Measurements from ENCODE around the gene HSF2. TPM values are rescaled to one million over a fixed set of nuclear protein-coding genes. Genes with fewer than 3 reads are reported as not detected.
"Not testable (repeated sequence)": the region's sequence is repeated elsewhere in the genome, so short reads cannot be mapped to it uniquely, and the experiment has no call there.

Gene HSF2
- total and polyA plus RNA-seq, 5 experiments from 2014 or later: 17.9 to 33.3 (median 30.6) TPM

DNA sequence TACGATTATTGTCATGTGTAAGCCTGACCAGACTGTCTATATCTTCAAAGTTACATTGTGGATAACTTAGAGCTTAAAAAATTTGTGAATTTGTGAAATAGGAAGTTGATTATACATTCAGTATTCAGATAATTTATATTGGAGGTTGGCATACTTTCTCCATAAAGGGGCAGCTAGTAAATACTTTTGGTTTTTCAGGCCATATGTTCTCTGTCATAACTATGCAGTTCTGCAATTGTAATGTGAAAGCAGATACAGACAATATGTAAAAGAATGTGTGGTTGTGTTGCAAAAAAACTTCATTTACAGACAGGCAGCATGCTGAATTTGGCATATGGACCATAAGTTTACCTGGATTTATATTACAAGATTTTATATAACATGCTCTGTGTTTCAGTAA, 29.3 kb downstream of the HSF2 start:
- H3K27me3 Mint-ChIP-seq: no peaks in the 10 kb centered on the region

DNA sequence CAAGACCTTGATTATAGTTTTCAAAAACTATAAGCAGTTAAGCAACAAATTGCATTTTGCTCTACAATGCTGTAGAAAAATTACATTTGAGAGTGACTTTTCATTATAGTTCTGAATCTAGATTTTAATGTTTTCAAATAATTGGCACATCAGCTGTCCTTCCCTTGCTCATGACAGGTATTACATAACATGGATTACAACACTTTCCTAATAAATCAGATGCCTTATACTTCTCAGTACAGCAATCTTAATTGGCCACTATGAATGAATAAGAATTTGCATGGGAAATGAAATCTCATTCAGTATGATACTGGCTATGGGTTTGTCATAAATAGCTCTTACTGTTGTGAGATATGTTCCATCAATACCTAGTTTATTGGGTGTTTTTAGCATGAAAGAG, 29.9 kb downstream of the HSF2 start:
- Mint-ChIP-seq H3K4me1 (peaks cover 2 to 20% (median 14%) of the 10 kb centered on the region in 4 donors), H3K36me3 (peaks cover 5 to 92% (median 40%) of the 10 kb centered on the region in 3 donors), H3K4me3 (no peak overlapping the region), H3K9me3 (no peaks in the 10 kb centered on the region), H3K27me3 (no peaks in the 10 kb centered on the region), H3K27ac (peak overlapping the region in 6 of 10 donors; percentile 11 to 63 (median 40))
- DNase-seq: no peak
- POLR2A ChIA-PET: no interaction called here
- ATAC-seq: no peak

More for the DNA sequence above, 29.3 kb downstream of the HSF2 start:
- DNase-seq: no peak
- H3K27ac Mint-ChIP-seq: peak overlapping the region in 2 of 10 donors; percentile 13 to 68
- peaks cover 2 to 24% (median 17%) of the 10 kb centered on the region in 4 donors for H3K4me1 Mint-ChIP-seq
- peaks cover 5 to 92% (median 40%) of the 10 kb centered on the region in 3 donors for H3K36me3 Mint-ChIP-seq
- POLR2A ChIA-PET: no interaction called here
- H3K4me3 Mint-ChIP-seq: no peak overlapping the region
- no peak for ATAC-seq
- no peaks in the 10 kb centered on the region for H3K9me3 Mint-ChIP-seq

DNA sequence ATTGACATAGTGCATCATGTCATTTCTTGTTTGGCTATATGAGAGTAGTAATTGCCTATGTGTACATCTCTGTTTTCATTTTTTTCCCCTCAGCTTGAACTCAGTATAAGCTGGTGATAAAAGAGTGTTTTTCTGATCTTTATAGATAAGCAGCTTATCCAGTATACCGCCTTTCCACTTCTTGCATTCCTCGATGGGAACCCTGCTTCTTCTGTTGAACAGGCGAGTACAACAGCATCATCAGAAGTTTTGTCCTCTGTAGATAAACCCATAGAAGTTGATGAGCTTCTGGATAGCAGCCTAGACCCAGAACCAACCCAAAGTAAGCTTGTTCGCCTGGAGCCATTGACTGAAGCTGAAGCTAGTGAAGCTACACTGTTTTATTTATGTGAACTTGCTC, 32.3 kb downstream of the HSF2 start:
- Mint-ChIP-seq H3K27ac (peak overlapping the region in 7 of 10 donors; percentile 25 to 74 (median 40)), H3K9me3 (peaks cover 0 to under 1% (median 0%) of the 10 kb centered on the region in 9 donors), H3K4me1 (peaks cover 2 to 10% (median 7%) of the 10 kb centered on the region in 4 donors), H3K27me3 (no peaks in the 10 kb centered on the region), H3K36me3 (peaks cover 0 to 87% (median 33%) of the 10 kb centered on the region in 3 donors), H3K4me3 (no peak overlapping the region)
- DNase-seq: no peak
- no peak for ATAC-seq
- POLR2A ChIA-PET: interaction anchor here (0.9 kb wide), 1 partner anchor 32 kb away, joined by 3 read pairs; the partner anchor contains the start of gene HSF2

DNA sequence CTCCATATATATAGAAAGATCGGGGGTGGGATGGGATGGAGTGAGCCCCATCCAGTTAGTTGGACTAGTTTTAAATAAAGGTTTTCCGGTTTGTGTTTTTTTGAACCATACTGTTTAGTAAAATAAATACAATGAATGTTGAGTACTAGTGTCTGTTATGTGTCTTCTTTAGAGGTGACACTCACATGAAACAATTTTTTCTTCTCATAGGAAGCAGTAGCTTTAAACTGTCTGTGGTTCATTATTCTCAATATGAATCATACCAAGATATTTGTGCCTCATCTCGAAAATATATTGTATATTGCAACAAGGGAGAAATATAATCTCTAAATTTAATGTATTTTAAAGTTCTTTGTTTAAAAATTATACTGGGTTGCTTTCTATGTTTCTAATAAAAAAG, 33.4 kb downstream of the HSF2 start:
- no peak for ATAC-seq
- peaks cover 0 to 11% (median 0%) of the 10 kb centered on the region in 9 donors for H3K9me3 Mint-ChIP-seq
- no peaks in the 10 kb centered on the region for H3K27me3 Mint-ChIP-seq
- peak overlapping the region in 4 of 10 donors; percentile 31 to 56 (median 51) for H3K27ac Mint-ChIP-seq
- DNase-seq: no peak
- POLR2A ChIA-PET: no interaction called here
- peaks cover 0 to 7% (median 3%) of the 10 kb centered on the region in 4 donors for H3K4me1 Mint-ChIP-seq
- no peak overlapping the region for H3K4me3 Mint-ChIP-seq
- H3K36me3 Mint-ChIP-seq: peaks cover 10 to 88% (median 44%) of the 10 kb centered on the region in 3 donors

DNA sequence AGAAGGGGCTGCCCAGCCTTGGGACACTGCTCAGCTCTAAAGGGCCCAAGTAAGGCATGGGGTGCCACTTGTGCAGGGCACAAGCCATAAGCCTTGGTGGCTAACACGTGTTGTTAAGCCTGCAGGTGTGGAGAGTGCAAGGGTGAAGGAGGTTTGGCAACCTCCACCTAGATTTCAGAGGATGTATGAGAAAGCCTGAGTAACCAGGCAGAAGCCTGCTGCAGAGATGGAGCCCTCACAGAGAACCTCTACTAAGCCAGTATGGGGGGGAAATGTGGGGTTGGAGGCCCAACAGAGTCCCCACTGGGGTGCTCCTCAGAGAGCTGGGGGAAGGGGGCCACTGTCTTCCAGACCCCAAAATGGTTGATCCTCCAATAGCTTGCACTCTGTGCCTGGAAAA, 39.5 kb downstream of the HSF2 start:
- Mint-ChIP-seq H3K27ac (peak overlapping the region in 2 of 10 donors; percentile 75 to 85), H3K27me3 (no peaks in the 10 kb centered on the region), H3K36me3 (peaks cover 38 to 87% (median 75%) of the 10 kb centered on the region in 3 donors), H3K4me1 (peaks cover 0 to 9% (median 3%) of the 10 kb centered on the region in 4 donors), H3K9me3 (peaks cover 10 to 37% (median 23%) of the 10 kb centered on the region in 9 donors), H3K4me3 (peak overlapping the region in 1 of 10 donors; percentile 26)
- POLR2A ChIA-PET: interaction anchor here (0.9 kb wide), 1 partner anchor 12 kb away, joined by 3 read pairs; no protein-coding TSS in a partner anchor
- ATAC-seq (peak in 1 of 2 donors; percentile 29), DNase-seq (no peak)

DNA sequence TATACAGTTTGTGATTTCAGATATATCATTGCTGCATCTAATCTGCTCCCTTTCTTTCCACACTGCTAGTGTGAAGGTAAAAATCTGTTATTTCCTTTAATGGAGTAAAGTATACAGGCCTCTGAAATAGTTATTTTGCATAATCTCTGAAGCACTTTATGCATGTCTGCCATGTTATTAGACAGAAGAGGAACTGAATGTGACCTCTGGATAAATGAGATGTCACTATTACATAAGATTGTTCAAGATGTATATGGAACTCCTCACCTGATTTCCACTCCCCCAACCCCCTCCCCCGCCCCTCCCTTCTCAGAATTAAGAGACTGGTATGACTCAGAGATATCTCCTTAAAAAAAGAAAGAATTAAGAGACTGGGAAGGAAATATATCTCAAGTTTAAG, 45.8 kb downstream of the HSF2 start:
- no peaks in the 10 kb centered on the region for H3K27me3 Mint-ChIP-seq
- ATAC-seq: no peak
- peaks cover 0 to 8% (median 4%) of the 10 kb centered on the region in 9 donors for H3K9me3 Mint-ChIP-seq
- POLR2A ChIA-PET: no interaction called here
- no peak overlapping the region for H3K4me3 Mint-ChIP-seq
- H3K4me1 Mint-ChIP-seq: peaks cover 10 to 22% (median 13%) of the 10 kb centered on the region in 4 donors
- no peak for DNase-seq
- H3K27ac Mint-ChIP-seq: peak overlapping the region in 3 of 10 donors; percentile 7 to 63 (median 25)
- peaks cover 20 to 85% (median 45%) of the 10 kb centered on the region in 3 donors for H3K36me3 Mint-ChIP-seq

DNA sequence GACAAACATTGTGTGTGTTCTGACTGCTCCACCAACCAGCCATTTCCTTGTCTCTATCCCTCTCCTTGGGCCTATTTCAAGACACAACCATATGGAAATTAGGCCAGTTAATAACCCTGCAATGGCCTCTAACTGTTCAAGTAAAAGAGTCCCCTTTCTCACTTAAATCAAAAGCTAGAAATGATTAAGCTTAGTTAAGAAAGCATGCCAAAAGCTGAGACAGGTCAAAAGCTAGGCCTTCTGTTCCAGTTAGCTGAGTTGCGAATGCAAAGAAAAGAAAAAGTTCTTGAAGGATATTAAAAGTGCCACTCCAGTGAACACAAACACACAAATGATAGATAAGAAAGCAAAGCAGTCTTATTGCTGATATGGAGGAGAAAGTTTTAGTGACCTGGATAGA, 49.6 kb downstream of the HSF2 start:
- Mint-ChIP-seq H3K27ac (peak overlapping the region in 9 of 10 donors; percentile 2 to 92 (median 51)), H3K4me3 (no peak overlapping the region), H3K4me1 (peaks cover 15 to 28% (median 20%) of the 10 kb centered on the region in 4 donors), H3K36me3 (peaks cover 22 to 88% (median 35%) of the 10 kb centered on the region in 3 donors), H3K27me3 (no peaks in the 10 kb centered on the region), H3K9me3 (no peaks in the 10 kb centered on the region)
- ATAC-seq (no peak), DNase-seq (no peak)
- POLR2A ChIA-PET: no interaction called here

DNA sequence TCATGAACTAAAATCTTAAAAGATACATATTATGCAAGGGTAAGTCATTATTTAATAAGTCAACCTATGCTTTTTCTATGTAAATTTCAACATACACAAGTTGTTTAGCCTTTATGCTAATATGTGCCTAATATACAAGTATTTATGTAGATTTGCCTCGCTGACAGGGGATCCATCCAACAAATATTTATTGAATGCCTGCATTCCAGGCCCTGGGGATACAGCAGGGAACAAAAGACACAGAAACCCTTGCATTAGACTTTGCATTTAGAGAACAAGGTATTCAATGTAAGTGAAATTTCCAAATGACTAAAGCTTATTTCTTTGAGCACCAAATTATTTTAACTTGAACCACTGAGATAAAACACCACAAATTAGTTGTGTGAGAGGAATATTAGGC, 53.1 kb downstream of the HSF2 start:
- peak overlapping the region in 1 of 10 donors; percentile 33 for H3K27ac Mint-ChIP-seq
- POLR2A ChIA-PET: no interaction called here
- peaks cover 28 to 43% (median 36%) of the 10 kb centered on the region in 4 donors for H3K4me1 Mint-ChIP-seq
- no peaks in the 10 kb centered on the region for H3K27me3 Mint-ChIP-seq
- no peak for ATAC-seq
- peaks cover 8 to 91% (median 34%) of the 10 kb centered on the region in 3 donors for H3K36me3 Mint-ChIP-seq
- H3K9me3 Mint-ChIP-seq: no peaks in the 10 kb centered on the region
- H3K4me3 Mint-ChIP-seq: no peak overlapping the region
- DNase-seq: no peak

DNA sequence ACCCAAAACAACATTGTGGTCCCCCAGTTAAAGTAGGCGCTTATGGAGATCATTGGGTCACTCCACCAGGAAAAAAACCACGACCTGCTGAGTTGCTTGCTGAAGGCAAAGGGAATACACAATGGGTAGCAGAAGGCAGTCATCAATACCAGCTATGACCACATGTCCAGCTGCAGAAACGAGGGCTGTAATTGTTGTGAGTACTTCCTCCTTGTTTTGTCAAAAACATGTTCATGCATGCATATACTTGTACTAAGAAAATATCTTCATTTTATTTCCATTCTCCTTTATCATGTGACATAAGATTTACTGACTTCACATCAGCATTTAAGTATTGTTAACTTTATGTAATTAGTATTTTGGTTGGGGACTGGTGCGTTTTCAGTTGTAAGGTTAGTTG, 55.2 kb downstream of the HSF2 start:
- Mint-ChIP-seq H3K4me3 (no peak overlapping the region), H3K27me3 (no peaks in the 10 kb centered on the region), H3K4me1 (peaks cover 30 to 56% (median 50%) of the 10 kb centered on the region in 4 donors), H3K36me3 (peaks cover 8 to 87% (median 32%) of the 10 kb centered on the region in 3 donors), H3K27ac (peak overlapping the region in 6 of 10 donors; percentile 8 to 70 (median 50)), H3K9me3 (no peaks in the 10 kb centered on the region)
- no peak for ATAC-seq
- POLR2A ChIA-PET: interaction anchor here (0.6 kb wide), 1 partner anchor 27 kb away, joined by 4 read pairs; no protein-coding TSS in a partner anchor
- DNase-seq: no peak

DNA sequence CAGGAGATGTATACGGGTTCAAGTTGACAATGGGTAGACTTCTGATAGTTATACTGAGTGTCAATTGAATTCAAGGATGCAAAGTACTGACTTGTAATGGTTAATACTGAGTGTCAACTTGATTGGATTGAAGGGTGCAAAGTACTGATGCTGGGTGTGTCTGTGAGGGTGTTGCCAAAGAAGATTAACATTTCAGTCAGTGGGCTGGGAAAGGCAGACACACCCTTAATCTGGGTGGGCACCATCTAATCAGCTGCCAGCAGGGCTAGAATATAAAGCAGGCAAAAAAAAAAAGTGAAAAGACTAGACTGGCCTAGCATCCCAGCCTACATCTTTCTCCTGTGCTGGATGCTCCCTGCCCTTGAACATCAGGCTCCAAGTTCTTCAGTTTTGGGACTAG, 55.7 kb downstream of the HSF2 start:
- H3K4me3 Mint-ChIP-seq, DNase-seq, H3K9me3 Mint-ChIP-seq, H3K27me3 Mint-ChIP-seq, ATAC-seq: not testable (repeated sequence)
- Mint-ChIP-seq H3K36me3 (peaks cover 8 to 83% (median 32%) of the 10 kb centered on the region in 3 donors), H3K27ac (peak overlapping the region in 4 of 10 donors; percentile 33 to 90 (median 42)), H3K4me1 (peaks cover 30 to 59% (median 55%) of the 10 kb centered on the region in 4 donors)
- POLR2A ChIA-PET: interaction anchor here (0.6 kb wide), 1 partner anchor 27 kb away, joined by 4 read pairs; no protein-coding TSS in a partner anchor

DNA sequence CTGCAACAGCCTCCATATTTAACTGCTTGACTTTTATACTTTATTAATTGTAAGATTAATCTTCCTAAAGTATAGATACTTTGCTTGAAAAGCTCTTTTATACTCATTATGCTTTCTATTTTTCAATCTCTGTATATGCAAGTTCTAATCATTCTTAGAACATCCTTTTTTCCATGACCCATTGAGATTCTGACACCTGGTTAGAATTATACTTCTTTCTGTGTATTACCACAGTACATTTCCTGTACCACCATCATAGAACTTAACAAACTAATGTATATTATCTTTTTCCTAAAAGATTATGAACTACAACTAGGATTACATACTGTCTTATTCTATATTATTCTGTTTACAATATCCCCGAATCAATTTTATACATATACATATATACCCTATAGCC, 58.6 kb downstream of the HSF2 start:
- Mint-ChIP-seq H3K27me3 (no peaks in the 10 kb centered on the region), H3K36me3 (peaks cover 0 to 74% (median 22%) of the 10 kb centered on the region in 3 donors), H3K27ac (peak overlapping the region in 9 of 10 donors; percentile 13 to 59 (median 29)), H3K4me3 (peak overlapping the region in 7 of 10 donors; percentile 3 to 50 (median 17)), H3K4me1 (peaks cover 42 to 88% (median 78%) of the 10 kb centered on the region in 4 donors), H3K9me3 (no peaks in the 10 kb centered on the region)
- POLR2A ChIA-PET: interaction anchor here (1.1 kb wide), 1 partner anchor 13 kb away, joined by 3 read pairs; the partner anchor contains the start of gene SERINC1
- DNase-seq (no peak), ATAC-seq (no peak)

DNA sequence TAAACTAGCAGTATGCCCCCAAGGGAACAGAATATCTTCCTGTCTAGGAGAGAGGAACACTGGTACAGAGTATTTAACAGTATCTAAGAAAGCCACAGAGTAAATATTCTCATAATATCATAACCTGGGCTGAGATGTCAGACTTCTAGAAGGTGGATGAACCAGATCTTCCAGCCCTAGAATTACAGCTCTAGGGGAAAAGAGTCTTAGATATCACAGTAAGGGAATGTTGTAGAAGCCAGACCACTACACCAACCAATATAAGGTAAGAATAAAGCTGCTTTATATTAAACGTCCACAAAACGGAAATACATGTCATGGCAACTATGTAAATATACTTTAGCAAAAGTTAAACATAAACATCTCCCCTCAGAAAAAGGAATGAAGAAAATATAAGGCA, 59.8 kb downstream of the HSF2 start:
- Mint-ChIP-seq H3K36me3 (peaks cover 0 to 73% (median 16%) of the 10 kb centered on the region in 3 donors), H3K27ac (peak overlapping the region in 9 of 10 donors; percentile 6 to 69 (median 26)), H3K9me3 (no peaks in the 10 kb centered on the region), H3K4me3 (peak overlapping the region in 9 of 10 donors; percentile 5 to 61 (median 37)), H3K27me3 (no peaks in the 10 kb centered on the region), H3K4me1 (peaks cover 39 to 90% (median 85%) of the 10 kb centered on the region in 4 donors)
- ATAC-seq (peak; percentile 19 to 38), DNase-seq (no peak)
- POLR2A ChIA-PET: interaction anchor here (1.1 kb wide), 1 partner anchor 12 kb away, joined by 3 read pairs; the partner anchor contains the start of gene SERINC1

DNA sequence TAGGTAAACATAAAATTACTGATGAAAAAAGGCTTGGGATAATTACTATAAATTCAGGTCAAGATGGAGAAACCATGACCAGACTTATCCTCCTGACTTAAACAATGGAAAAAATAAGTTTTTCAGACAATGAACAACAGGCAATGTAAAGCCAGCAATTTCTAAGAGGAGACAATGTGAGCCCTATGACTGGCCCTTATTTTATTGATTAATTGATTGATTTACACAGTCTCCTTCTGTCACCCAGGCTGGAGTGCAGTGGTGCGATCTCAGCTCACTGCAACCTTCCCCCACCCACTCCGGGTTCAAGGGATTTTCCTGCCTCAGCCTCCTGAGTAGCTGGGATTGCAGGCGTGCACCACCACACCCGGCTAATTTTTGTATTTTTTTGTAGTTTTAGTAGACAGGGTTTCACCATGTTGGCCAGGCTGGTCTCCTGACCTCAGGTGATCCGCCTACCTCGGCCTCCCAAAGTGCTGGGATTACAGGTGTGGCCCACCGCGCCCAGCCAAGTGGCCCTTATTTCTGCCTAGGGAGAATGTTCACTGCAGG, 60.5 kb downstream of the HSF2 start:
- H3K27ac Mint-ChIP-seq: peak overlapping the region in 9 of 10 donors; percentile 5 to 79 (median 39)
- DNase-seq, POLR2A ChIA-PET, H3K9me3 Mint-ChIP-seq, H3K27me3 Mint-ChIP-seq: not testable (repeated sequence)
- peaks cover 0 to 71% (median 12%) of the 10 kb centered on the region in 3 donors for H3K36me3 Mint-ChIP-seq
- ATAC-seq: peak in 1 of 2 donors; percentile 24
- peak overlapping the region in 9 of 10 donors; percentile 7 to 79 (median 48) for H3K4me3 Mint-ChIP-seq
- peaks cover 33 to 89% (median 84%) of the 10 kb centered on the region in 4 donors for H3K4me1 Mint-ChIP-seq
